Osteocyte (in vitro differentiated cells): Measurements from ENCODE around the gene PTPRN2. TPM values are rescaled to one million over a fixed set of nuclear protein-coding genes. Genes with fewer than 3 reads are reported as not detected.

Experiments
- DNase-seq: peaks from one replicate; pipeline ENCODE4 v3.0.0; 2021; ENCODE audit warnings: mixed read lengths; ENCODE audit not compliant: unreplicated experiment; ENCODE audit errors: extremely low spot score
- H3K27ac Mint-ChIP-seq: one replicate; pipeline ENCODE4 v1.8.0; 2021; ENCODE audit warnings: mild to moderate bottlenecking, mixed read lengths; ENCODE audit not compliant: unreplicated experiment
- H3K27me3 Mint-ChIP-seq: one replicate; pipeline ENCODE4 v1.8.0; 2021; ENCODE audit warnings: mixed read lengths; ENCODE audit not compliant: unreplicated experiment
- H3K36me3 Mint-ChIP-seq: one replicate; pipeline ENCODE4 v1.8.0; 2021; ENCODE audit warnings: mixed read lengths; ENCODE audit not compliant: unreplicated experiment
- H3K4me1 Mint-ChIP-seq: one replicate; pipeline ENCODE4 v1.8.0; 2021; ENCODE audit warnings: mixed read lengths; ENCODE audit not compliant: unreplicated experiment
- H3K4me3 Mint-ChIP-seq: one replicate; pipeline ENCODE4 v1.8.0; 2021; ENCODE audit warnings: mild to moderate bottlenecking, moderate library complexity, mixed read lengths; ENCODE audit not compliant: unreplicated experiment
- H3K9me3 Mint-ChIP-seq: one replicate; pipeline ENCODE4 v1.8.0; 2021; ENCODE audit warnings: mixed read lengths; ENCODE audit not compliant: unreplicated experiment
- total RNA-seq: library from RNA; stranded (reverse); gene quantifications from 2 replicates; pipeline ENCODE4 v1.2.1, GENCODE V29; 2021
- TF ChIP-seq, protein P1 (sequence below): fragments of 200-600 bp; sonication (generic); IDR thresholded peaks from 2 replicates; pipeline ENCODE4 v1.5.0; 2021; ENCODE audit warnings: antibody characterized with exemption, mild to moderate bottlenecking, moderate library complexity

The PTPRN2 gene
- total RNA-seq, 1 donor from 2014 or later = 0.59 TPM

DNA sequence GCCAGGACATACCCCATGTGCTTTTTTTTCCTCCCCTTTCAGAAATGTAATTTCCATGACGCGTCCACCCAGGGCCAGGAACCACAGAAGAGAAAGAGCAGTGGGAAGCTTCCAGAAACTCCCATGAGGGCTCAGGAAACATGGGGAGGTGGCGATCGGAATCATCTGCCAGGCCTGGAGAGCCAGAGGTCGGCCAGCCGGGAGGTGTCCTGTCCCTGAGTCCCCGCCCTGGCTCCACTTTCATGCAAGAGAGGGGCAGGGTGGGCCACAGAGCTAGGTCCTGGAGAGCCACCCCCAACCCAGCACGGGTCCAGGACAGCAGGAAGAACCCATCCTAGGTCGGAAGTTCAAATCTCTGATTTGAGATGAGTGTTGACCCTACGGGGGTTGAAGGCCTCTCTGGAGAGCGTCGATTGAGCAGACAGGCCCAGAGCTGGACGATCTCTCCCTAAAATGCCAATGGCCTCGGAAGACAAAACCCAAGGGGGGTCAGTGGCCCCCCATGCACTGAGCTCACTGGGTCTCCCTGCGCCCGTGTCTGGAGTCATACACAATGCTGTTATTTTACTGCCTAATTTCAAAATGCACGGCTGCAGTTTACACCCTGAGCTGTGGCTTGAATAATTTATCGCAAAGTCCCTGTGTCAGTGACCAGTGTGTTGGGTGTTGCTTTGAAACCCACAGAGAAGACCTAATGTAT is 594.1 kb downstream of the PTPRN2 start:
- Mint-ChIP-seq H3K27ac (no peak overlapping the region), H3K36me3 (no peaks in the 10 kb centered on the region), H3K27me3 (no peaks in the 10 kb centered on the region), H3K9me3 (peaks cover 12% of the 10 kb centered on the region), H3K4me3 (no peak overlapping the region), H3K4me1 (no peaks in the 10 kb centered on the region)
- no peak for DNase-seq
- TF ChIP-seq, protein P1, sequence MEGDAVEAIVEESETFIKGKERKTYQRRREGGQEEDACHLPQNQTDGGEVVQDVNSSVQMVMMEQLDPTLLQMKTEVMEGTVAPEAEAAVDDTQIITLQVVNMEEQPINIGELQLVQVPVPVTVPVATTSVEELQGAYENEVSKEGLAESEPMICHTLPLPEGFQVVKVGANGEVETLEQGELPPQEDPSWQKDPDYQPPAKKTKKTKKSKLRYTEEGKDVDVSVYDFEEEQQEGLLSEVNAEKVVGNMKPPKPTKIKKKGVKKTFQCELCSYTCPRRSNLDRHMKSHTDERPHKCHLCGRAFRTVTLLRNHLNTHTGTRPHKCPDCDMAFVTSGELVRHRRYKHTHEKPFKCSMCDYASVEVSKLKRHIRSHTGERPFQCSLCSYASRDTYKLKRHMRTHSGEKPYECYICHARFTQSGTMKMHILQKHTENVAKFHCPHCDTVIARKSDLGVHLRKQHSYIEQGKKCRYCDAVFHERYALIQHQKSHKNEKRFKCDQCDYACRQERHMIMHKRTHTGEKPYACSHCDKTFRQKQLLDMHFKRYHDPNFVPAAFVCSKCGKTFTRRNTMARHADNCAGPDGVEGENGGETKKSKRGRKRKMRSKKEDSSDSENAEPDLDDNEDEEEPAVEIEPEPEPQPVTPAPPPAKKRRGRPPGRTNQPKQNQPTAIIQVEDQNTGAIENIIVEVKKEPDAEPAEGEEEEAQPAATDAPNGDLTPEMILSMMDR = no peak

DNA sequence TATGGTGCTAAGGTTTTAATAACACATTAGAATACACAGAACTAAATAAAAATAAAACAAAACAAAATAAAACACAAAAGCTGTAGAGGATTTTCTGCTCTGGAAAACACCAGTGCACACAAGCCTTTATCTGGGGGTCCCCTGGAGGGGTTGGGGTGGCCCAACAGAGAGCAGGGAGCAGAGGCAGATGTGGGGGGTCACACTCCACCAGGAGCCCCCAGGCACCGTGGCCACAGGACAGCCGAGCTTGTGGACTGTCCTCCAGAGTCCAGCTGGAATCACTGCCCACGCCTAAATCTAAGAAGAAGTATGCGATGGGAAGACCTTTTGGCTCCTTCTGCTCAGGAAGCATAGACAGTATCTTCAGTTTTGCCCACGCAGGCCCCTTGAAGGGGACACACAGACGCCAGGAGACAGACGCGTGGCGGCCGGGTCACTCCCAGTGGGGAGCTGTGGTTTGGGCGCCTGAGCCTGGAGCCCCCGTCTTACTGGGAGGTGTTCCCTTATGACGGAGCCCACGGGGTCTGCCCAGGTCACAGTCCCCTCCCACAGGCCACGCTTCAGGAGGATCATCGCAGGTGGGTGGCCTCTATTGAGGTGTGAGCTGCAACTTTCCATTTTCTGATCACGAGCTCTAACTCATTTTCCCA is 595.0 kb downstream of the PTPRN2 start:
- no peak for DNase-seq
- Mint-ChIP-seq H3K9me3 (peaks cover 12% of the 10 kb centered on the region), H3K36me3 (no peaks in the 10 kb centered on the region), H3K4me1 (no peaks in the 10 kb centered on the region), H3K27ac (no peak overlapping the region), H3K4me3 (no peak overlapping the region), H3K27me3 (no peaks in the 10 kb centered on the region)
- TF ChIP-seq, protein P1 = no peak

DNA sequence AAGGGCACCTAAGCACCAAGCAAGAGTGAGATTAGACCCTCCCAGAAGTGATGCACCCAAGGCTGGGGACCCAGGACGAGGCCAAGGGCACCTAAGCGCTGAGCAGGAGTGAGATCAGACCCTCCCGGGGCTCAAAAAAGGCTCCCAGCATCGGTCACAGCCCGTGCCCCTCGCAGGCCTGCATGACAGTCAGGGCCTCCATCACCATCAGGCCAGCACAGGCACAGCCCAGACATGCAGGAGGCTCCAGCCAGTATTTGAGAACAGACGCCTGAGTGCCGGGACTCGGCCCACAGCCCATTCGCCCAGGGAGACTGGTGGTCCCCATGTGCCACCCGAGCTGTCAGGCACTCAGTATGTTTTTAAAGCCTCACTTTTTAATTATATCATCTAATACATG is 595.9 kb downstream of the PTPRN2 start:
- no peak overlapping the region for H3K27ac Mint-ChIP-seq
- TF ChIP-seq, protein P1 = no peak
- no peak for DNase-seq
- H3K9me3 Mint-ChIP-seq = peaks cover 12% of the 10 kb centered on the region
- no peak overlapping the region for H3K4me3 Mint-ChIP-seq
- no peaks in the 10 kb centered on the region for H3K4me1 Mint-ChIP-seq
- H3K36me3 Mint-ChIP-seq = no peaks in the 10 kb centered on the region
- no peaks in the 10 kb centered on the region for H3K27me3 Mint-ChIP-seq

DNA sequence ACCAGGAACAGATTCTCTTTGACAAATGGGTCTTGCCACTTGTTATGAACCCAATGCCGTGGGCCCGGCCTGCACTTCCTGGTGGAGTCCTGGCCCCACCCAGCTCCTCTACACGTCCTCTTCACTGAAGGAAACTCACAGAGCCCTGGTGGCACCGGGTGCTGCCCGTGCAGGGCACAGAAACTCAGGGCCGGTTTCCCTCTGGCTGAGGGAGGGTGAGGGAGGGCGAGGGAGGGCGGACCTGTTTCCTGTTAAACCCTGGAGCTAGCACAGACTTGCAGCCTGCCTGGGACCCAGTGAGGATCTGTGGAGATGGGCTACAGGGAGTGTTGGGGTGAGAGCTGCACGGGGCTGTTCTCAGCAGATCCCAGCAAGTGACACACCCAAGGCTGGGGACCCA is 596.3 kb downstream of the PTPRN2 start:
- Mint-ChIP-seq H3K27me3 (no peaks in the 10 kb centered on the region), H3K9me3 (peaks cover 12% of the 10 kb centered on the region), H3K36me3 (no peaks in the 10 kb centered on the region), H3K4me1 (no peaks in the 10 kb centered on the region), H3K27ac (no peak overlapping the region), H3K4me3 (no peak overlapping the region)
- TF ChIP-seq, protein P1 = no peak
- DNase-seq = no peak

DNA sequence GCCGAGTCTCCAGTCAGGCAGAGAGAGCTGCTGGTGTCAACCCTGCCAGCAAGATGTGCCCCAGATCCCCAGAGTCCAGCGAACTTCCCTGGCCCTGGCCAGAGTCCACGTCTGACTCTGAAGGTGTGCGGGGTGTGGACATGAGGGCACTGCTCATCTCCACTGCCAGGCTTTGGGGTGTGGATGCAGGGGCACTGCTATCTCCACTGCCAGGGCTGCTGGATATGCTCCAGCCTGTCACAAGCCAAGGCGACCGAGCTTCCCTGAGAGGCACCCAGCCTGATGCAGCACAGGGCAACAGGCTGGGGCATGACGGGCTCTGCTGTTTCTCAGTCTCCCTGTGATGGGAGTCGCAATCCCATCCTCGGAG is 596.8 kb downstream of the PTPRN2 start:
- Mint-ChIP-seq H3K36me3 (no peaks in the 10 kb centered on the region), H3K4me1 (no peaks in the 10 kb centered on the region), H3K27ac (no peak overlapping the region), H3K4me3 (no peak overlapping the region), H3K9me3 (peaks cover 12% of the 10 kb centered on the region), H3K27me3 (no peaks in the 10 kb centered on the region)
- TF ChIP-seq, protein P1 = no peak
- no peak for DNase-seq
